ENCODE data around the gene CDCA3.

CDCA3 gene

DNA sequence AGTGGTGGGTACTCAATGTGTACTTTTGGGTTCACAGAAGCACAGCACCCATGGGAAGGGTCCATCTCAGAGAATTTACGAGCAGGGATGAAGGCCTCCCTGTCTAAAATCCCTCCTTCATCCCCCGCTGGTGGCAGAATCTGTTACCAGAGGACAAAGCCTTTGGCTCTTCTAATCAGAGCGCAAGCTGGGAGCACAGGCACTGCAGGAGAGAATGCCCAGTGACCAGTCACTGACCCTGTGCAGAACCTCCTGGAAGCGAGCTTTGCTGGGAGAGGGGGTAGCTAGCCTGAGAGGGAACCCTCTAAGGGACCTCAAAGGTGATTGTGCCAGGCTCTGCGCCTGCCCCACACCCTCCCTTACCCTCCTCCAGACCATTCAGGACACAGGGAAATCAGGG, 30.9 kb downstream of the CDCA3 start:
- no peak for DNase-seq (ENCODE audit: low read depth, low spot score)

DNA sequence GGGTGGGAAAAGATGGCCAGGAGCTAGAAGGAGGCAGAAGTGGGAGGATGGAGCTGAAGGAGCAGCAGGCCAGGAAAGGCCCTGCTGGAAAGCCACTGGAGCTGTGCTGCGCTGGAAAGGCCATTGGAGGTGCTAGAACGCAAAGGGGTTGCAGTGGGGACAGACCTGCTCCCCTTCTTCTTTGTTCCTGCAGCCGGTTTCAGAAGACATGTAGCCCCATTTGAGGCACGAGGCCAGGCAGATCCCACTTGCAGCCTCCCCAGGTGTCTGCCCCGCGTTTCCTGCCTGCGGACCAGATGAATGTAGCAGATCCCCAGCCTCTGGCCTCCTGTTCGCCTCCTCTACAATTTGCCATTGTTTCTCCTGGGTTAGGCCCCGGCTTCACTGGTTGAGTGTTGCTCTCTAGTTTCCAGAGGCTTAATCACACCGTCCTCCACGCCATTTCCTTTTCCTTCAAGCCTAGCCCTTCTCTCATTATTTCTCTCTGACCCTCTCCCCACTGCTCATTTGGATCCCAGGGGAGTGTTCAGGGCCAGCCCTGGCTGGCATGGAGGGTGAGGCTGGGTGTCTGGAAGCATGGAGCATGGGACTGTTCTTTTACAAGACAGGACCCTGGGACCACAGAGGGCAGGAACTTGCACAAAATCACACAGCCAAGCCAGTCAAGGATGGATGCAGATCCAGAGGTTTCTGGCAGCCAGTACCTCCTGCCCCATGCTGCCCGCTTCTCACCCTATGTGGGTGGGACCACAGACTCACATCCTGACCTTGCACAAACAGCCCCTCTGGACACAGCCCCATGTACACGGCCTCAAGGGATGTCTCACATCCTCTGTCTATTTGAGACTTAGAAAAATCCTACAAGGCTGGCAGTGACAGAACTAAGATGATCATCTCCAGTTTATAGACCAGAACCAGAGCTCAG, 31.7 kb downstream of the CDCA3 start:
- DNase-seq (ENCODE audit: low read depth, low spot score) = no peak

DNA sequence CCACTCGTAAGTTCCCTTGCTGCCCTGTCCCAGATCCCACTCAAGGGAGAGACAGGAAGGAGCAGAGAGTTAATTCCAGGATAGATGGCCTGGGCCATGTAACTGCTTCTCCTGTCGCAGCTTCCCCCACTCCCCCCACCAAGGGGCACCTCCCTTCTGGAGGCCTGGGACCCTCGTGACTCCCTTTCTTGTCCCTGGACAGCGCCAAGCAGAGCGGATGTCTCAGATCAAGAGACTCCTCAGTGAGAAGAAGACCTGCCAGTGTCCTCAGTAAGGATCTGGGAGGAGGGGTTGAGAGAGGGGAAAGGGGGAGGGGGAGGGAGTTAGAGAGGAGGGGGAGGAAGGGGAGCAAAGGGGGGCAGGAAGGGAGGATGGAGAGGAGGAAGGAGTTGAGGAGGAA, 32.4 kb downstream of the CDCA3 start:
- DNase-seq (ENCODE audit: low read depth, low spot score) = no peak

DNA sequence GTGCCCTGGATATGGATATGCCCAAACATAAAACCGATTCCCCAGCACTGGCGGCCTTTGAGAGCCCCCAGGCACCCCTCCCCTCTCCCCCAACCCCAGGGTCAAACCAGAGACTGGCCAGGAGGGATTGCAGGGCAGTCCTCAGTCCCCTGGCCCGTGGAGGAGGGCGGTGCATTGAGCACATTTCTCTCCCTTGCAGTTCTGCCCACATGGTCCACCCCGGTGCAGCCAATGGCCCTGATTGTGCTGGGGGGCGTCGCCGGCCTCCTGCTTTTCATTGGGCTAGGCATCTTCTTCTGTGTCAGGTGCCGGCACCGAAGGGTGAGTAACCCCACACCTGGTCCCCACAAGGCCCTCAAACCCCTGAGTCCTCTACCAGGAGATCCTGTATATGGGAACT, 32.9 kb downstream of the CDCA3 start:
- no peak for DNase-seq (ENCODE audit: low read depth, low spot score)

DNA sequence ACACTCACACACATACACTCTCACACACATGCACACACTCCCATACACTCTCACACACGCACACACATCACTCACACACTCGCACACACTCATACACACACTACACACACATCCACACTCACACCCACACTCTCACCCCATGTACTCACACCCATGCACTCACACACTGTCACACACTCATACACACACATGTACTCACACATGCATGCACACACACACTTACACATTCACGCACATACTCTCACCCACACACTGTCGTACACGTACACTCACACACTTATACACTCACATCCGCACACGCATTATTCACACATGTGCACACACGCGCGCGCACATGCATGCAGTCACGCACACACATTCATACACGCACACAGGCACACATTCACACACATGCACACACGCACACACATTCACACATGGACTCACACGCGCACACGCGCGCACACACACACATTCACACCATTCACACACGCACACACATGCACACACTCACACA, 33.4 kb downstream of the CDCA3 start:
- no peak for DNase-seq (ENCODE audit: low read depth, low spot score)

DNA sequence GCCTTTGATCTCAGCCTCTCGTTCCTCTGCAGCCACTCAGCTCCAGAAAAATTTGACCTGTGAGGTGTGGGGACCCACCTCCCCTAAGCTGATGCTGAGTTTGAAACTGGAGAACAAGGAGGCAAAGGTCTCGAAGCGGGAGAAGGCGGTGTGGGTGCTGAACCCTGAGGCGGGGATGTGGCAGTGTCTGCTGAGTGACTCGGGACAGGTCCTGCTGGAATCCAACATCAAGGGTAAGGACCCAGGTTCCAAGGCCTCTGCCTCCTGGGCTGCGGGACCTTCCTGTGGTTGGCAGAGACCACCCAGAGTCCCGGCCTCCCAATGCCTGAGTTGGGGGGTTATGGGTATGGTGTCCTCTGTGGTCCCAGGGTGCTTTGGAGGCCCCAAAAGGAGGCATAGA, 34.0 kb downstream of the CDCA3 start:
- DNase-seq (ENCODE audit: low read depth, low spot score) = no peak

DNA sequence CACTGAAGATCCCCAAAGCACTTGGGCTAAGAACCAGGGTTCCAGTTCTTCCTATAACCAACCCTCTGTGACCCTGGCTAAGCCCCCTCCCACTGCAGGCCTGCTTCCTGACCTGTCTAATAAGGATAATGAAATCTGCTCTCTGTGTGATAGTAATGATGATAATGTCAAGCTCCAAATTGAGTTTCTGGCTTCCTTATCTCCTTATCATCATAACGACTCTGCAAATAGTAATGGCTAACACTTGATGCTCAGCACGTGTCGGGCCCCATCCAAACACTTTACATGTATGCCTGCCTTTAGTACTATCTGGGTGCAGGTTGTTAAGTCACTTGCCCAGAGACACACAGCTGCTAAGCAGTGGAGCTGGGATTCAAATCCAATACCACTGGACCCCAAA, 34.5 kb downstream of the CDCA3 start:
- DNase-seq (ENCODE audit: low read depth, low spot score) = no peak

DNA sequence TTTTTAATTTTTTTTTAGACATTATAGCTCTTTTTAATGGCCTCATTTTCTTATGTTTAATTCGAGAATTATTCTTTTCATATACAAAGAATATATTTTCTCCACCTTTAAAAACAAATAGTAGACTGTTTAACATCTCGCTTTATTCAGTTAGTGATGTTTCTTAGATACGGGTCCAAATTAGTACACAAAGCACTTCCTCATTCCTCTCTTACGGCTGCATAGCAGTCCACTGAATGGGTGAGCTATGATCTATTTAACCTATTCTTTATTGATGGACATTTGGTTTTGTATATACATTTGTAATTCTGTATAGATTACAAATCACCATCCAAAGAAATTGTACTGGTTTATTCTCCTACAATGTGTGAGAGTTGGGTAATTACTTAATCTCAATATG, 37.7 kb downstream of the CDCA3 start:
- DNase-seq (ENCODE audit: low read depth, low spot score) = no peak

DNA sequence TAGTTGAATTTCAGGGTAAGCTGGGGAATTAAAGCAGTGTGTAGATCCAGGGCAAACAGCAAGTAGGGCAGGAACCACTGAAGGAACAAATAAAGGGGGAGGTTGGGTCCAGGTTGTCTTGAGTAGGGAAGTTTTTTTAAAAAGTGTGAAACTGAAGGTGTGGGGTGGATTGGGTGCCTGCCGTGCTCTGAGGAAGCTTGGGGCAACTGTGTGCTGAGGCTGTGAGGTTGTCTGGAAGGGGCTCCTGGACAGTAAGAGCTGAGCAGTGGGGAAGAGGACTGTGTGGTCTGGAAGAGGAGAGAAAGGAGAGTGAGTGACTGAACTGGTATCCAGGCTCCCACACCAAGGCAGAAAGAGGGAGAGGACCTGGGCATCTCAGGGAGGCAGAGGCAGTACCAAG, 40.3 kb downstream of the CDCA3 start:
- no peak for DNase-seq (ENCODE audit: low read depth, low spot score)

DNA sequence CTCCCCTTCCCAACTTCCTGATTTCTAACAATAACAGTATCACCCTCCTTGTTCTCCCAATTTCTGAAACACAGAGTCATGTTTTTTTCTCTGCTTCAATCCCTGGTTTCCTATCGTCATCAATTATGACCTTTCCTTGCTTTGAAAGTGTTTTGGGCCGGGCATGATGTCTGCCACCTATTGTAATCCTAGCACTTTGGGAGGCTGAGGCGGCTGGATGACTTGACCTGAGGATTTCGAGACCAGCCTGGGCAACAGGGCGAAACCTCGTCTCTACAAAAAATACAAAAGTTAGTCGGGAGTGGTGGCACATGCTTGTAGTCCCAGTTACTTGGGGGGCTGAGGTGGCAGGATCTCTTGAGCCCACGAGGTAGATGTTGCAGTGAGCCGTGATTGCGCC, 42.0 kb downstream of the CDCA3 start:
- DNase-seq (ENCODE audit: low read depth, low spot score) = no peak

DNA sequence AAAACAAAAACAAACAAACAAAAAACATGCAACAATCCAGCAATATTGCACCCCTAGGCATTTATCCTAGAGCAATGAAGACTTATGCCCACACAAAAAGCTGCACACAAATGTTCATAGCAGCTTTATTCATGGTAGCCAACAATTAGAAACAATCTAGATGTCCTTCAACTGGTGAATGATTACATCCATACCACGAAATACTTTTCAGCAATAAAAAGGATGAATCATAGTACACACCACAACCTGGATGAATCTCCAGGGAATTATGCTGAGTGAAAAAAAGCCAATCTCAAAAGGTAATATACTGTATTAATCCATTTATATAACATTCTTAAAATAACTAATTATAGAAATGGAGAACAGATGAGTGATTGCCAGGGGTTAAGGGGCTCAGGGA, 43.9 kb downstream of the CDCA3 start:
- DNase-seq (ENCODE audit: low read depth, low spot score) = no peak

DNA sequence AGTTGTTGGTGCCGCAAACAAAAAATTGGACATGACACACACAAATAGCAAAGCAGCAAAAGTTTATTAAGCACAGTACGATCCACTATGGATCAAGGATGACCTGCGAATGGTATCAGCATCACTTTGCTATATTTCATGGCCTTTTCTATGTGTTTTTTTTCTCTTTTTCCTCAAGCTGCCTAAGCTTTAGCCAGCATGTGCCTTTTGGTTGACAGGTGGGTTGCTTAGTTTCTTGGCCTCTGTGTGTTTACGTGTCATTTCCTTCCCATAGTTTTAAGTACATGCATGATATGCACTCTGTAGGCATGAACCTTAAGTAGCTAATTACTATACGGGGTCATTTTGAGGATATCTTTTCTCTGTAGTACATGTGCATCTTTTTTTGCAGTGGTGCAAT, 51.9 kb downstream of the CDCA3 start:
- DNase-seq (ENCODE audit: low read depth, low spot score) = no peak
